HG03095 (cell line): Measurements from ENCODE around the gene ARAP1.

Experiments used
- ATAC-seq: cut with Tn5 transposase; IDR thresholded peaks from one replicate; pipeline ENCODE4 v1.9.1; 2021; ENCODE audit warnings: moderate library complexity; ENCODE audit not compliant: unreplicated experiment

ARAP1 gene

GRCh38 chr11:72642043-72642883, 109.9 kb downstream of the ARAP1 start:
- ATAC-seq: no peak

GRCh38 chr11:72641522-72642042, 110.6 kb downstream of the ARAP1 start:
- no peak for ATAC-seq

DNA sequence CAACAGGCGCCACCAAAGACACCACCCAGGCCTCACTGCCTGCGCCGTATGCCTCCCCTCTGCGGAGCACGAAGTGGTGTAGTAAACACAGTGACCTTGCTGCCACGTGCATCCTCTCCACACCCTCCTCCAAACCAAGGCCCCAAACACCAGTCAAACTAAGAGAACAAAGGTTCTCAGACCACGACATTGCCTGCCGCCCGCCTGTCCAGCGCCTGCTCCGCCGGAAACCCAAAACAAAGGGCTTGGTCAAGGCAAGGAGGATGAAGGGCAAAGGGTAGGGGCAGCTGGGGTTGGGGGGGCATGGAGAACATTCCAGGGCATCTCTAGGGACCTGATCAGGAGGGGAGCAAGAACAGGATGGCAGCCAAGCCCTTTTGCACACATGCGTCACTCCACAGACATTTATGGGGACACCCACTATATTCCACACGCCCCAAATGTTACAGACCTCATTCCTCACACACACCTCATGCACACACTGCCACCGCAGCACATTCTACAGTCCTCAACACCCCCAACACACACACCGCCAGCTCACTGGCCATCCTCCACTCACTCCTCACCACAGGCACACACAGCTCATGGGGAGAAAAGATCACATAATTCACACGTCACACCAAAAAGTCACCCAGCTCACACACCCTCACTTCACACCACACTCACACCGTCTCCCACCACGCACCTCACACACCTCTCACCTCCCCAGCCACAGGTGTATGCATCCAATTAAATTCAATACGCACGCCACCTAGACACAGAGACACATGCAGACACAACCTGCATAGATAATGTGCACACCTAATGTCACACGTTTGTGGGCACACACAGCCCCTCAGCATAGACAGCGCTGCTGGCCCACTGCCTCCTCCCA, 112.5 kb downstream of the ARAP1 start:
- no peak for ATAC-seq

DNA sequence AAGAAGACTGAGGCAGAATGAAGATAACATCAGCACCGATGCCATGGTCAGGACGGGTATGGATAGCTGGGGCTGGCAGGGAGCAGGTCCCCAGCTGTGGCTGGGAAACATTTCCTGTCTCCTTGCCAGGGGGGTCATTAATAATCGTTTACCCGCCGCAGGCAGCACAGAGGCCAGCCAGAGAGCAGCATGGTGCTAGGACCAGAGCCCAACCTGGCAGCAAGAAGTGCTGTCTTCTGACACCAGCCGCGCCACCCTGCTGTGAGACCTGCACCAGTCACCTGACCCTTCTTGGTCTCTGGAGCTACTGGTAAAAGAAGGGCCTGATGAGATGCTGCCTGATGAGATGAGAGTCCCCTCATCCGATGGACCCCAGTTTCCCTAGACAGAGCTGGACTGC, 114.3 kb downstream of the ARAP1 start:
- ATAC-seq: no peak

DNA sequence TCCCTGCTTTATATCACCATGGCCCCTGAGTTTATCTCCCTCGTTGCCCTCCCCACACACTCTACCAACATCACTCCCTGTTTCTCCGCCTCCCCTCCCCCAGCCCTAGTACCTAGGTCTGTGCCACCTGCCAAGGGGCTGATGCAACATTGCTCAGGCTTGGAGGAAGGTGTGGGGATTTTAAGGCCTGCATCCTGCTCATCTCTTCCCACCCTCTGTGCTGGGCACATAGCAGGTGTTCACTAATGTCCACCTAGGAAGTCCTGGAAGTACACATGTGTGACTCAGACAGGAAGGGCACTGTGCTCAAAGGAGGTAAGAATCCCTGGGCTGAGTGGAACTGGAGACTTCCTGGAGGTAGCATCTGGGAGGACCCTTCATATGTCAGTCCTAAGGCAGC, 115.0 kb downstream of the ARAP1 start:
- ATAC-seq: no peak

DNA sequence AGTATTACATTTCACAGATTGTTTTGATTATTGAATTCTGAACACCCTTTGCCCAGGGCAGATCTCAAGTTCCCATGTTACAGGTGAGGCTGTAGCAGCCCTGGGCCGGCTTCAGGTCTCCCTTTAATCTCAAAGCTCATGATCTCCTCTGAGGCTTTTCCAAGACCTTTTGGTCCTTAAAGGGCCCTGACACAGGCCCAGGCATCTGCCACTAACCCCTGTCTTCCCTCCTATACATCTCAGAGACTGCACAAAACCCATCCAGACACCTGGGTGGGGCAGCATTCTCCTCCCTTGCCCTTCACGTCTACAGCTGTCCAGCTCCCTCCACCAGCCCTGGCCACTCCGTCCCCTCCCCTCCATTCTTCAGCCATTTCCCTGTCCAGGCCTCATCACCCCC, 115.8 kb downstream of the ARAP1 start:
- ATAC-seq: no peak

GRCh38 chr11:72635933-72636332, 116.3 kb downstream of the ARAP1 start:
- no peak for ATAC-seq

GRCh38 chr11:72635309-72635915, 116.8 kb downstream of the ARAP1 start:
- ATAC-seq: no peak
